ENCODE results near the gene ERC1. TPM values are rescaled to one million over a fixed set of nuclear protein-coding genes. Genes with fewer than 3 reads are reported as not detected.

The ERC1 gene
- total RNA-seq, 1 experiment from 2014 or later: 55.1 TPM

DNA sequence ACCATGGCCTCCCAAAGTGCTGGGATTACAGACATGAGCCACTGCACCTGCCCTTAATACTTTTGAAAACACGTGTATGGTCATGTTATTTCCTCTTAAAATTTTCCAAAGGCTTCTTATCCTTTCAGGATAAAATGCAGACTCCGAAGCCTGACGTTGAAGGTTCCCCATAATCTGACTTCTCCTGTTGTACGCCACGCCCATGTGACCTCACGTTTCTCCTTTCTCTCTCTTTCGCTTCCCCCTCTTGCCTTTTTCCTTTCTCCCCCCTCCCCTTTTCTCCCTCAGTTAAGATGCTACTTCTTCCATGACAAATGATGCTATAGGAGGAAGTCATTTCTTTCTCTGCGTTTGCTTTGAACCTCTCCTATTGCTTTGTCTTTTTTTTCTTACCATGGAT lies 337.4 kb downstream of the ERC1 start:
- no peak overlapping the region for H3K27ac Mint-ChIP-seq (ENCODE audit: low read depth, unreplicated experiment)
- no peak for DNase-seq (ENCODE audit: unreplicated experiment)
- POLR2A ChIA-PET: no interaction called here
- CTCF ChIA-PET: interaction anchor here (1.2 kb wide), 1 partner anchor 13 kb away, joined by 3 read pairs; no protein-coding TSS in a partner anchor
- no TSS peak for BruUV-seq (replicated peaks)
- peaks cover 6% of the 10 kb centered on the region for H3K36me3 Mint-ChIP-seq (ENCODE audit: insufficient read depth, unreplicated experiment)
- no peak overlapping the region for H3K4me3 Mint-ChIP-seq (ENCODE audit: unreplicated experiment)
- H3K9me3 Mint-ChIP-seq (ENCODE audit: unreplicated experiment): no peaks in the 10 kb centered on the region
- peaks cover 14% of the 10 kb centered on the region for H3K4me1 Mint-ChIP-seq (ENCODE audit: insufficient read depth, unreplicated experiment)
- H3K27me3 Mint-ChIP-seq (ENCODE audit: insufficient read depth, unreplicated experiment): no peaks in the 10 kb centered on the region
- intact Hi-C loops (cut with micrococcal nuclease): no loop called here
- TF ChIP-seq, protein P1, sequence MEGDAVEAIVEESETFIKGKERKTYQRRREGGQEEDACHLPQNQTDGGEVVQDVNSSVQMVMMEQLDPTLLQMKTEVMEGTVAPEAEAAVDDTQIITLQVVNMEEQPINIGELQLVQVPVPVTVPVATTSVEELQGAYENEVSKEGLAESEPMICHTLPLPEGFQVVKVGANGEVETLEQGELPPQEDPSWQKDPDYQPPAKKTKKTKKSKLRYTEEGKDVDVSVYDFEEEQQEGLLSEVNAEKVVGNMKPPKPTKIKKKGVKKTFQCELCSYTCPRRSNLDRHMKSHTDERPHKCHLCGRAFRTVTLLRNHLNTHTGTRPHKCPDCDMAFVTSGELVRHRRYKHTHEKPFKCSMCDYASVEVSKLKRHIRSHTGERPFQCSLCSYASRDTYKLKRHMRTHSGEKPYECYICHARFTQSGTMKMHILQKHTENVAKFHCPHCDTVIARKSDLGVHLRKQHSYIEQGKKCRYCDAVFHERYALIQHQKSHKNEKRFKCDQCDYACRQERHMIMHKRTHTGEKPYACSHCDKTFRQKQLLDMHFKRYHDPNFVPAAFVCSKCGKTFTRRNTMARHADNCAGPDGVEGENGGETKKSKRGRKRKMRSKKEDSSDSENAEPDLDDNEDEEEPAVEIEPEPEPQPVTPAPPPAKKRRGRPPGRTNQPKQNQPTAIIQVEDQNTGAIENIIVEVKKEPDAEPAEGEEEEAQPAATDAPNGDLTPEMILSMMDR (IDR thresholded peaks at IDR 0.05; ENCODE audit: unreplicated experiment): no peak

DNA sequence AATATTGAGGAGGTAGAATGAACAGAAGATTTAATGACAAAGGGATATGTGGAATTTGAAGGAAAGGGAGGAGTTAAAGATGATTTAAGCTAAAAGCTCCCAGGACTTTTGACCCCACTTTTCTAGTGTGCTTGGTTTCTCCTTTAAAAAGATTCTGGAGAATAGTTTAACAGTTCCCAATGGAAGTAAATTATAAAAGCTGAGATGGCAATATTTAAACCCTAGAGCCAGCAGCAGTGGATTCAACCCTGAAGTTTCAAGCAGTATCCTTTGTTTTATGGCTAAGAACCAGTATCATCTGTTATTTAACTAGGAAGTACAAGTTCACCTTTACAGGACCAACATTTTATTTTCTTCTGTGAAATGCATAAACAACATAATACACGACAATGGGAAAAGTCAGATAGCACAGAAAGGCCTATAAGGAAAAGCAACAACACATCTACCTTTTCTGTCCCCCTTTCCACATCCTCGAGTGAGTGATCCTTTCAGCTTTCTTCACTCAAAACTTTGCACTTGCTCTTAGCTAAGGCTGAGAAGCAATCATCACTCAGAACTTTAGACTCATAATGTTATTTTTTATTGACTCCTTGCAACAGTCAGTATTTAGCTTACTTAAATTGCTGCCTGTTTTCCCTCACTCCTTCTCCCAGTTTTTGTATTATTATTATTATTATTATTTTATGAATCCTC lies 338.9 kb downstream of the ERC1 start:
- H3K36me3 Mint-ChIP-seq (ENCODE audit: insufficient read depth, unreplicated experiment): peaks cover 6% of the 10 kb centered on the region
- no peak for DNase-seq (ENCODE audit: unreplicated experiment)
- no peak overlapping the region for H3K27ac Mint-ChIP-seq (ENCODE audit: low read depth, unreplicated experiment)
- intact Hi-C loops (cut with micrococcal nuclease): no loop called here
- BruUV-seq (replicated peaks): no TSS peak
- no peaks in the 10 kb centered on the region for H3K27me3 Mint-ChIP-seq (ENCODE audit: insufficient read depth, unreplicated experiment)
- TF ChIP-seq, protein P1 (IDR thresholded peaks at IDR 0.05; ENCODE audit: unreplicated experiment): no peak
- H3K4me3 Mint-ChIP-seq (ENCODE audit: unreplicated experiment): no peak overlapping the region
- ChIA-PET CTCF (interaction anchor here (0.6 to 0.9 kb wide), 2 partner anchors 131 to 305 kb away, joined by 3 read pairs; no protein-coding TSS in a partner anchor), POLR2A (interaction anchor here (0.6 kb wide), 1 partner anchor 271 kb away, joined by 3 read pairs; no protein-coding TSS in a partner anchor)
- H3K9me3 Mint-ChIP-seq (ENCODE audit: unreplicated experiment): no peaks in the 10 kb centered on the region
- H3K4me1 Mint-ChIP-seq (ENCODE audit: insufficient read depth, unreplicated experiment): peaks cover 14% of the 10 kb centered on the region

DNA sequence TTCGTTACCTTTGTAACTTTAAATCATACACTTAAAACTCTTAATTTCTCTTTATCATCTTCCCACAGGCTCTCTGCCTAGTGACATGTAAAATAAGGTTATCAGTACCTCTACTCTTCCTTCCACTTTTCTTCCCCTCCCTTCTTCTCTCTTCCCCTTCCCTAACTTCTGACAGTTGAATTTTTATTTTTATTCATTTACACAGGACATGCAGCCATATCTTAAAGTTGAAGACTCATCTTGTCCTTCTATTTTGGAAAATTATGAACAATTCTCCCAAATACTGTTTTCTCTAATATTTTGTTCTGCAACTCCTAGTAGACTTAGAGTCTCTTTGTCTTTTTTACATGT lies 339.4 kb downstream of the ERC1 start:
- BruUV-seq (replicated peaks): no TSS peak
- Mint-ChIP-seq H3K27me3 (ENCODE audit: insufficient read depth, unreplicated experiment) (no peaks in the 10 kb centered on the region), H3K4me1 (ENCODE audit: insufficient read depth, unreplicated experiment) (peaks cover 14% of the 10 kb centered on the region), H3K27ac (ENCODE audit: low read depth, unreplicated experiment) (no peak overlapping the region), H3K4me3 (ENCODE audit: unreplicated experiment) (no peak overlapping the region), H3K9me3 (ENCODE audit: unreplicated experiment) (no peaks in the 10 kb centered on the region), H3K36me3 (ENCODE audit: insufficient read depth, unreplicated experiment) (peaks cover 6% of the 10 kb centered on the region)
- ChIA-PET CTCF (no interaction called here), POLR2A (interaction anchor here (0.6 kb wide), 1 partner anchor 271 kb away, joined by 3 read pairs; no protein-coding TSS in a partner anchor)
- TF ChIP-seq, protein P1 (IDR thresholded peaks at IDR 0.05; ENCODE audit: unreplicated experiment): no peak
- no peak for DNase-seq (ENCODE audit: unreplicated experiment)
- intact Hi-C loops (cut with micrococcal nuclease): no loop called here

DNA sequence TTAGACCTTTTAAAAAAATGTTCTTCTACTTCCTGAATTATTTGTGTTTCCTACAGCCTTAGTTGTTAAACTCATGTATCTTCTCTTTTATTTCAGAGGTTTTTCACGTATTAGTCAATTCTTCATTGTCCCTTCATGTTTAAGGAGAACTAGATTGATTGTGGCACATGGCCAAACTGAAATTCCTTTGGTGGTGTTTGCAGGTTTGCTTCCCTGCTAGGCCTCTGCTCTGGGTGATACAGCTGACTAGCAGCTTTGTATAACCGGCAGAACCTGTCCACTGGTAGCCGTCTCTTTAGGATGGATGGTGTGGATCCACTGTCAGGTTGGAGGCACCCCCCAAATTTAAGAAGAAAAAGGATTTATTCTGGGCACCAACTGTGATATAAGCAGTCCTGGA lies 341.3 kb downstream of the ERC1 start:
- CTCF ChIA-PET: interaction anchor here (0.6 kb wide), 1 partner anchor 450 kb away, joined by 5 read pairs; no protein-coding TSS in a partner anchor
- intact Hi-C loops (cut with micrococcal nuclease): no loop called here

More for the DNA sequence above, 341.3 kb downstream of the ERC1 start:
- H3K4me3 Mint-ChIP-seq (ENCODE audit: unreplicated experiment): no peak overlapping the region
- H3K27ac Mint-ChIP-seq (ENCODE audit: low read depth, unreplicated experiment): no peak overlapping the region
- H3K27me3 Mint-ChIP-seq (ENCODE audit: insufficient read depth, unreplicated experiment): no peaks in the 10 kb centered on the region
- no TSS peak for BruUV-seq (replicated peaks)
- peaks cover 6% of the 10 kb centered on the region for H3K36me3 Mint-ChIP-seq (ENCODE audit: insufficient read depth, unreplicated experiment)
- H3K9me3 Mint-ChIP-seq (ENCODE audit: unreplicated experiment): no peaks in the 10 kb centered on the region
- no peak for DNase-seq (ENCODE audit: unreplicated experiment)
- TF ChIP-seq, protein P1 (IDR thresholded peaks at IDR 0.05; ENCODE audit: unreplicated experiment): no peak
- H3K4me1 Mint-ChIP-seq (ENCODE audit: insufficient read depth, unreplicated experiment): peaks cover 14% of the 10 kb centered on the region
- POLR2A ChIA-PET: no interaction called here
